Right renal cortex interstitium (tissue), 3 donors: ENCODE data around the gene PUSL1. TPM values are rescaled to one million over a fixed set of nuclear protein-coding genes. Genes with fewer than 3 reads are reported as not detected.
"Not testable (repeated sequence)": the region's sequence is repeated elsewhere in the genome, so short reads cannot be mapped to it uniquely, and the experiment has no call there.

ENCODE experiments used
- DNase-seq, 3 donors: peaks; one replicate each; pipeline ENCODE4 v3.0.0-alpha.2; 2013; ENCODE audit warnings: low read depth in 3 of 3, low spot score in 2 of 3
- polyA plus RNA-seq, 3 donors: library from polyadenylated mRNA; unstranded; fragments of 120-200 nt; gene quantifications; one replicate each; pipeline ENCODE4 v1.2.1, GENCODE V29; 2013; ENCODE audit not compliant: insufficient read length in 3 of 3

The PUSL1 gene
- polyA plus RNA-seq, 3 donors, result 5.4 to 6.3 (median 5.8) TPM

- no peak for DNase-seq
Measured at GRCh38 chr1:1307261-1307922, 1.0 kb upstream of the PUSL1 start.

DNA sequence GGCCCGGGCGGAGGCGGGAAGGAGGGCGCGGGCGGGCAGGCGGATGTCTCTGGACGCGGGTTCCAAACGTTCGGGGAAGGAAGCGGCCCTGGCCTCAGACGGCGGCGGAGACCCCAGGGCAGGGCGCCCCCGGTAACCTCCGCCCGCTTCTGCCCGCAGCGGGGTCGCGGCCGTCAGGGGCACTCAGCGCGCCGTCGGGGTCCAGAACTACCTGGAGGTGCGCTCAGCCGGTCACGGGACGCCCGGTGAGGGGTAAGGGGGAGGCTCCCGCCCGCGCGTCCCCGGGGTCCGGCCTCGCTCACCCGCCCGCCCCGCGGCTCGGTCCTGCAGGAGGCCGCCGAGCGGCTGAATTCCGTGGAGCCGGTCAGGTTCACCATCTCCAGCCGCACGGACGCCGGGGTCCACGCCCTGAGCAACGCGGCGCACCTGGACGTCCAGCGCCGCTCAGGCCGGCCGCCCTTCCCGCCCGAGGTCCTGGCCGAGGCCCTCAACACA, 406 bp downstream of the PUSL1 start:
- no peak for DNase-seq

- DNase-seq, result no peak
Measured at GRCh38 chr1:1309251-1310108, 1.1 kb downstream of the PUSL1 start.

DNA sequence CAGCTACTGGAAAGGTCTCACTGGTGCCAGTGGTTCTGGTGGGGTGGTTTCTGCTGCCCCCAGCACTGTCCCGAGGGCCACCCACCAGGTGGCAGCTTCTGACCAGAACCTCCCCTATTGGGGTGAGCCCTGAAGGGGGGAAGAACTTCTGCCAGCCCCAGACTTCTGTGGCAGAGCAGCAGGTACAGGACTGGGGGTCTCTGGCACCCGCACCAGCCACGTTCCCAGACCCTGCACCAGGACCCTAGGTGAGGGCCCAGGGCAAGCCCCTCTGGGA, 1.6 kb downstream of the PUSL1 start:
- DNase-seq, result no peak

- DNase-seq, result no peak
Measured at GRCh38 chr1:1310476-1311053, 2.2 kb downstream of the PUSL1 start.

GRCh38 chr1:1311107-1312104, 3.0 kb downstream of the PUSL1 start:
- DNase-seq, result no peak

- DNase-seq, result no peak
Measured at GRCh38 chr1:1312450-1313314, 4.3 kb downstream of the PUSL1 start.

DNA sequence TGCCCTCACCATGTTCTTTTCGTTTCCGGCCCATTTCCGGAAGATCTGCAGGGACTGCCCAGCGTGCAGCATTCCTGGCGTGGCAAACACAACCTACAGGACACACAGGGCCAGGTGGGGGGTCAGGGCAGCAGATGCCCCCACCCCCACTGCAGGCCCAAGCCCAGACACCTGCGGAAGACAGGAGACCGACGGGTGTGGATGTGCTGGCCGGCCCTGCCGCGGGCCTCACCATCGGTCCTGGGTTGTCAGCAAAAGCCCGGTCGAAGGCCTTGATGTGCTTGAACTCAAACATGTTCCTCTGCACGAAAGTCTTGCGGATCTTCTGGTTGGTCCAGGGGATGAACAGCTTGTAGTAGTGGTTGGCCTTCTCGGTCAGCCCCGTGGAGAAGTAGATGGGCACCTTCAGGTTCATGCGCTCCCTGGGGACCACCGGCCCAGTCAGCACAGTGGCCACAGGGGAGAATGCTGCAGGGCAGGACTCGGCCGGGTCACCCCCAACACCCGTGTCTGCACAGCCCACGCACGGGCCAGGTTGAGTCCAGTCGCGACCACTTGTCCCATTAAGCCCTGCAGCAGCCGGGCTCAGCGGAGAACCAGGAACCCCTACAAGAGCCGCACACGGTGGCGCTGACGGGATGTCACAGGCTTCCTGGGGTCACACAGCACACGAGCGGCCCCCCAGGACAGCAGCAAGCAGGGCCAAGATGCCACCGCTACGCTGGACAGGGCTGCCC, 5.3 kb downstream of the PUSL1 start:
- no peak for DNase-seq

- DNase-seq, result no peak
Measured at GRCh38 chr1:1314237-1314586, 5.8 kb downstream of the PUSL1 start.

DNA sequence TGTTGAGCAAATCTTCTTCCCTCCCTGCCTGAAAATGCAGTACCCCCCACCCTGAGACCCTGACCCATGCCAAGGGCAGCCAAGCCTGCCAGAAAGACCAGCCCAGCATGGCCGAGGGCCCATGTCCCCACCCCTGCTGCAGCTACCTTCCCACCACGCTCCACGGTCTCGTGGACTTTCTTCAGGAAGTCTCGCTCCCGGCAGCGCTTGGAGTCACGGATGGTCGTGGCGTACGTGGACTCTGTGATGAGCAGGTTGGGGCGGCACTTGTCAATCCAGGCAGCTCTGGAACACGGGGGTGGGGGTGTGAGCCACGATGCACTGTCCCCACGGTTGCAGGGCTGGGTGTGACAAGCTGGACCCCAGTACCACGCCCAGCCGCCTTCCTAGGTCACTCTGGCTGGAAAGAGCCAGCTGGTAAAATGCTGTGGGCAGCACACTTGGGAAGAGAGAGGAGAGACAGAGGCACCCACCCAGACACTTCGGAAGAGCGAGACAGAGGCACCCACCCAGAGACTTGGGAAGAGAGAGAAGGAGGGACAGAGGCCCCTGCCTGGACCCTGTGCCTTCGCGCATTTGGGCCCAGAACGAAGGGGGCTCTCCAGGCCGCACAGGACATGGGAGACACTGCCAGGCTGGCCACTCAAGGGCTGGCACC, 6.4 kb downstream of the PUSL1 start:
- no peak for DNase-seq

DNA sequence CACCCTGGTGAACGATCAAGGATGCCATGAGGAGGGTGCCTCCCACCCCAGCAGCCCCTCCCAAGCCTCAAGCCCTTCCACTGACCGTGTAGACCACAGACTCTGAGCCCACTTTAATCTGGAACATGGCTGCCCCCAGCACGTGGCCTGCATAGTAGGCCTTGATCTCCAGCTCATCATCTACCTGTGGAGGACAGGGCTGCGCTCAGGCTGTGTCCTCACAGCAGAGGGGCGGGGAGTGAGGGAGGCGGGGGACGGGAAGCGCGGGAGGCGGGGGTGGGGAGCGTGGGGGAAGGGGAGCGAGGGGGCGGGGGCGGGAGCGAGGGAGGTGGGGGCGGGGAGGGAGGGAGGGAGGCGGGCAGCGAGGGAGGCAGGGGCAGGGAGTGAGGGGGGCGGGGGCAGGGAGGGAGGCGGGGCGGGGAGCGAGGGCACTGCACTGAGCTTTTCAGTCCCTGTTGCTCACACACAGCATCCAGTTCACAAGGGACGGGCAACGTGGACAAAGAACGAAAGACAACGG, 7.1 kb downstream of the PUSL1 start:
- DNase-seq, result no peak

- DNase-seq, result not testable (repeated sequence)
Measured at GRCh38 chr1:1316199-1316598, 7.8 kb downstream of the PUSL1 start.

DNA sequence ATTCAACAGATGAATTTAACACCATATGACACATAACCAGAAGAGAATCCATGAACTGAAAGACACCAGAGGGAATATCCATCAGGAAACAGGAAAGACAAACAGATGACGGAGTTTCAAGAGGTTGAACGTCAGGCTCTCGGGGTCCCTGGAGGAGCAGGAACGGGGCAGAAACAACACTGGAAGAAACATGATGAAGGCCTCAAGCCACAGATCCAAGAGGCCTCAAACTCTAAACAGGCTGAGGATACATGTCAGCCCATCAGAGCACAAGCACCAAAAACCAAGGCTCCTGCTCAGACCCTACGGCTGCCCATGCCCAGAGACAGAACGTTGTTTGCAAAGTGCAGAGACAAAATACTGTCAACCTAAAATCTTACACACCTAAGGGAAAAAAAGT, 9.0 kb downstream of the PUSL1 start:
- DNase-seq, result no peak

GRCh38 chr1:1318131-1318652, 9.8 kb downstream of the PUSL1 start:
- no peak for DNase-seq

DNA sequence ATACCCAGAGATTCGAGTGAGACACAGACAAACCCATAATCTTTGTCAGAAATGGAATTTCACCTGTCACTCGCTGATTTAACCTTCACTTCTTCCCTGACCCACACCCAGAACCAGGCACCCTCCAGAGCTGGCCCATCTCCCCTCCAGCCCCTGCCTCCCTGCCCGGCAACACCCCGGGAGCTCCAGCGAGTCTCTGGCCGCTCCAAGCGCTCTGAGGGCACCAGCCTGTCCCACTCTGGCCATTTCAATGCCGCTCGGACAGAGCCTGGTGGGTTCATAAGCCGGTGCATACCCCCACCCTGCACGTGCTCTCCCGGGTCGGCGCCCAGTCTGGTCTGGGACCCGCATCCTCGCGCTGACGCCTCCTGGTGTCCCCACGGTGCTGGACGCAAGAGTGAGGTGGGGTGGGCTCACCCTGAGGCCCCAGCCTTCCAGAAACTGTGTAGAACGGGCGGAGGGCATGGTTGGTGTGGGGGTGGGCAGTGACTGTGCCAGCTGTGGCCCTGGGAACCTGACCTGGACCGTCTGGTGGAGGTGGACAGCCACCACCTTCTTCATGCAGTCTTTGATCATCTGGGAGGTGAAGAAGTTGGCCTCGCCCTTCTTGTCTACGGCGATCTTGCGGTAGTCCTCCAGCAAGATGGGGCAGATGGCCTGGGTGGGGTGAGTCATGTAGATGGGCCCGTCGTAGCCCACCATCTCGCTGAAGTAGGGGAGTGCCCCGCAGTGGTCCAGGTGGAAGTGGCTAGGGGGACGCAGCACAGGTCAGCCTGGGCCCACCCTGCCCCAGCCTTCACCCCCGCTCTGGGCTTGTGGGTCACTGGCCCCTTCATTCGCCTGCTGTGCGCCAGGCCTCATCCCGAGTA, 10.6 kb downstream of the PUSL1 start:
- no peak for DNase-seq

- no peak for DNase-seq
Measured at GRCh38 chr1:1319646-1319941, 11.2 kb downstream of the PUSL1 start.

GRCh38 chr1:1320666-1321448, 12.5 kb downstream of the PUSL1 start:
- DNase-seq, result no peak
